Measurements from ENCODE around the gene ATR. TPM values are rescaled to one million over a fixed set of nuclear protein-coding genes. Genes with fewer than 3 reads are reported as not detected.
"Not testable (repeated sequence)": the region's sequence is repeated elsewhere in the genome, so short reads cannot be mapped to it uniquely, and the experiment has no call there.

ATR gene
- total RNA-seq, 1 donor from 2014 or later: 19.7 TPM

DNA sequence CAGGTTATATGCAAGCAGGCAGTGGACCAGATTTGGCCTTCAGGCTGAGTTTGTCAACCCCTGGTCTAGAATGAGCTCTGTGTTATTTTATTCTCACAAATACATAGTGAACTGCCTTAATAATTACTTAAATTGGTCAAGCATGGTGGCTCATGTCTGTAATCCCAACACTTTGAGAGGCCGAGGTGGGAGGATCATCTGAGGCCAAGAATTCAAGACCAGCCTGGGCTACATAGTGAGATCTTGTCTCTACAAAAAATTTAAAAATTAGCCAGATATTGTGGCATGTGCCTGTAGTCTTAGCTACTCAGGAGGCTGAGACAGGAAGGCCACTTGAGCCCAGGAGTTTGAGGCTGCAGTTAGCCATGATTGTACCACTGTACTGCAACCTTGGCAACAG lies 32.7 kb upstream of the ATR start:
- ATAC-seq (no peak), DNase-seq (no peak)
- no peak overlapping the region for H3K27ac ChIP-seq
- H3K9me3 ChIP-seq: no peaks in the 10 kb centered on the region
- H3K4me3 ChIP-seq: no peak overlapping the region
- TF ChIP-seq, protein P1, sequence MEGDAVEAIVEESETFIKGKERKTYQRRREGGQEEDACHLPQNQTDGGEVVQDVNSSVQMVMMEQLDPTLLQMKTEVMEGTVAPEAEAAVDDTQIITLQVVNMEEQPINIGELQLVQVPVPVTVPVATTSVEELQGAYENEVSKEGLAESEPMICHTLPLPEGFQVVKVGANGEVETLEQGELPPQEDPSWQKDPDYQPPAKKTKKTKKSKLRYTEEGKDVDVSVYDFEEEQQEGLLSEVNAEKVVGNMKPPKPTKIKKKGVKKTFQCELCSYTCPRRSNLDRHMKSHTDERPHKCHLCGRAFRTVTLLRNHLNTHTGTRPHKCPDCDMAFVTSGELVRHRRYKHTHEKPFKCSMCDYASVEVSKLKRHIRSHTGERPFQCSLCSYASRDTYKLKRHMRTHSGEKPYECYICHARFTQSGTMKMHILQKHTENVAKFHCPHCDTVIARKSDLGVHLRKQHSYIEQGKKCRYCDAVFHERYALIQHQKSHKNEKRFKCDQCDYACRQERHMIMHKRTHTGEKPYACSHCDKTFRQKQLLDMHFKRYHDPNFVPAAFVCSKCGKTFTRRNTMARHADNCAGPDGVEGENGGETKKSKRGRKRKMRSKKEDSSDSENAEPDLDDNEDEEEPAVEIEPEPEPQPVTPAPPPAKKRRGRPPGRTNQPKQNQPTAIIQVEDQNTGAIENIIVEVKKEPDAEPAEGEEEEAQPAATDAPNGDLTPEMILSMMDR (IDR thresholded peaks at IDR 0.05): no peak
- intact Hi-C loops (cut with DNase I): no loop called here
- no peaks in the 10 kb centered on the region for H3K36me3 ChIP-seq
- H3K4me1 ChIP-seq: no peaks in the 10 kb centered on the region
- no peaks in the 10 kb centered on the region for H3K27me3 ChIP-seq (ENCODE audit: low read depth)

DNA sequence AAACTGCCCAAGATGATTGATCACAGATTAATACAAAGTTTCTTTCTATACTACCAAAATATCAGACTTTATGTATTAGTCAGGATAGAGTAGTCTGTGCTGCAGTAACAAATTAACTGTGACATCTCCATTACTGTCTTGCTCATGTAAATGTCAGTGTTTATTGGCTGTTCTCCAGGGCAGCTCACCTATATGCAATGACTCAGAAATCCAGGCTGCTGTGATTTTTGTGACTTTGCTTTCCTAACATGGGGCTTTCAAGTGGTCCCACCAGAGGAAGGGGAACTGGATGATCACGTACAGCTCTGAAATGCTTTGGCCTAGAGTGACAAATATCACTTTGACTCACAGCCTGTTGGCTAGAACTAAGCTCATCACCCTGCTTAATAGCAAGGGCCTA lies 30.6 kb upstream of the ATR start:
- no peak overlapping the region for H3K4me3 ChIP-seq
- H3K9me3 ChIP-seq: no peaks in the 10 kb centered on the region
- no peak overlapping the region for H3K27ac ChIP-seq
- H3K27me3 ChIP-seq (ENCODE audit: low read depth): no peaks in the 10 kb centered on the region
- no peaks in the 10 kb centered on the region for H3K36me3 ChIP-seq
- DNase-seq (no peak), ATAC-seq (no peak)
- TF ChIP-seq, protein P1 (IDR thresholded peaks at IDR 0.05): no peak
- no peaks in the 10 kb centered on the region for H3K4me1 ChIP-seq
- intact Hi-C loops (cut with DNase I): no loop called here

DNA sequence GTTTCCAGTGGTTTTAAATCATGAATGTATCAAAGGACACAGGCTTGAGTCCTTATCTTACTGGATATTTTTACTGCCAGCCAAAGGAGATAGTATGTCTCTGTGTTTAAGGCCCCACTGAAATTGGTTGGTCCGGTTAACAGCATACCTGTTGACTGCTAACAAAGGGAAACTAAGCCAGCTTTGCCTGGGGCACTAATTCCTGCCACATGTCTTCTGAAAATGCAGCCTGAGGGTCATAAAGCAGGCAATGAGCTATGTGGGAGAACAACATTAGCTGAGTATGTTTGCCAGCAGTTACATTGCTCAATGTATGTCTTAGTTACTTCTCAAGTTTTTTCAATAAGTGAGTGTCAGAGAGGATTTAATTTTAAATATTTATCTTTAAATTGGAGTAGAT lies 30.1 kb upstream of the ATR start:
- Histone ChIP-seq H3K36me3 (no peaks in the 10 kb centered on the region), H3K9me3 (no peaks in the 10 kb centered on the region), H3K27ac (no peak overlapping the region), H3K27me3 (ENCODE audit: low read depth) (no peaks in the 10 kb centered on the region), H3K4me3 (no peak overlapping the region), H3K4me1 (no peaks in the 10 kb centered on the region)
- no peak for DNase-seq
- no peak for ATAC-seq
- TF ChIP-seq, protein P1 (IDR thresholded peaks at IDR 0.05): no peak
- intact Hi-C loops (cut with DNase I): no loop called here

DNA sequence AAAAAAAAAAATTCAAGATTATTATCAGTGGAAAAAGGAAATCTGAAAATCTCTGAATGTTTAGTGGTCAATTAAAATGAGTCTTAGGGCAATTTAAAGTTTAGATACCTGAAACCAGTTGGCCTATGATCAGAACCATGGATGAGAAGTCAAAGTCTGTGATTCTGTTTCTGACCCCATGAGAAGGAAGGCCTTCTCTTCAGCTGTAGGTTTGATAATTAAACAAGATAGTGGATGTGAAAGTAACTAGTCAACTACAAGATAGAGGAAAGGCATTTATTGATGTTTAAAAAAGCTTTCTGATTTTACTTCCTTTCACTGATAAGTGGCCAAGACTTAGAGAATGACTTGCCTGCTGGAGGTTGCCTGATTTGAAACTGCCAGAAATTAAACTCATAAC lies 26.4 kb upstream of the ATR start:
- Histone ChIP-seq H3K9me3 (no peaks in the 10 kb centered on the region), H3K4me1 (no peaks in the 10 kb centered on the region), H3K27ac (no peak overlapping the region), H3K36me3 (no peaks in the 10 kb centered on the region), H3K27me3 (ENCODE audit: low read depth) (no peaks in the 10 kb centered on the region), H3K4me3 (no peak overlapping the region)
- ATAC-seq (no peak), DNase-seq (no peak)
- TF ChIP-seq, protein P1 (IDR thresholded peaks at IDR 0.05): no peak
- intact Hi-C loops (cut with DNase I): no loop called here

DNA sequence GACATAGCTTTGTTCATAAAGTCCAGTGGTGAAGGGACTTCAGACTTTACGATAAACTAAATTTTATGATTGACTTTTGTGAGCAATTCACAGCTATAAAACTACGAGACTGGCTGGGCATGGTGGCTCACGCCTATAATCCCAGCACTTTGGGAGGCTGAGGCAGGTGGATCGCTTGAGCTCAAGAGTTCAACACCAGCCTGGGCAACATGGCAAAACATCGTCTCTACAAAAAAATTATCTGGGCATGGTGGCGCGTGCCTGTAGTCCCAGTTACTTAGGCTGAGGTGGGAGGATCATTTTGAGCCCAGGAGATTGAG lies 24.8 kb upstream of the ATR start:
- H3K27me3 ChIP-seq (ENCODE audit: low read depth); intact Hi-C loops (cut with DNase I); H3K4me1 ChIP-seq; H3K9me3 ChIP-seq; H3K27ac ChIP-seq; H3K36me3 ChIP-seq; H3K4me3 ChIP-seq; ATAC-seq; DNase-seq: not testable (repeated sequence)

DNA sequence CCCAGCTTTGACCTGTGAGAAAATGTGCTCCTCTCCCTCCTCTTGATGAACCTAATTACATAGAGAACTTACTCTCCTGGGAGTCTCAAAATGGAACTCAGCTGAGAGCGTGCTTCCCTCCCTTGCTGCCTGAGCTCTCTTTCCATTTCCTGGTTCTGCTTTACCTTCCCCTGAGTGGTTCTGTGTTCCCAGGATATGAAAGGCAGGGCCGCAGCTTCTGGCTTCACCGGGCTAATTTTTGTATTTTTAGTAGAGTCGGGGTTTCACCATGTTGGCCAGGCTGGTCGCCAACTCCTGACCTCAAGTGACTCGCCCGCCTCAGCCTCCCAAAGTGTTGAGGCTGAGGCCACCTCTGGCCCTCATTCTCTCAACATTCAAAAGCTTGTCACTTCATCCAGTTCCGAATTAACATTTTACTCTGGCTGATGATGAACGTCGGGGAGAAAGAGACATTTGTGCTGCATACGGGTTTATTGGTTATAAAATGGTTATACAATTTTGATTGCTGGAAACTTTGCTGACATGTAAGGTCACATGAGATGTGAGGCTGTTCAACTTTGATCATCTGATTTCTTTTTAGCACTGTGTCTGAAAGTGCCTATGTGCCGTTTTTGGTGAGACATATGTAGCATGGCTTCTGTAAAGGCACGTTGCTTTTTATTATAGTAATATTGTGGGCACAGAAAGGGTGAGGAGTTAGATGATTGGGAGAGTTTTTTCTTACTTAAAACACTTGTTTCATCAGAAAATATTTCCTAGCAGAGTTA lies 24.3 kb upstream of the ATR start:
- ATAC-seq: no peak
- Histone ChIP-seq H3K9me3 (no peaks in the 10 kb centered on the region), H3K4me3 (no peak overlapping the region), H3K27me3 (ENCODE audit: low read depth) (no peaks in the 10 kb centered on the region), H3K4me1 (no peaks in the 10 kb centered on the region), H3K27ac (no peak overlapping the region), H3K36me3 (no peaks in the 10 kb centered on the region)
- TF ChIP-seq, protein P1 (IDR thresholded peaks at IDR 0.05): no peak
- intact Hi-C loops (cut with DNase I): no loop called here
- DNase-seq: no peak

All from lower lobe of right lung (tissue), 2 donors.